Panc1 (cell line): Measurements from ENCODE around the gene YTHDC2. TPM values are rescaled to one million over a fixed set of nuclear protein-coding genes. Genes with fewer than 3 reads are reported as not detected.

Source experiments
- ATAC-seq: fragments of 200-7000 bp; cut with Tn5 transposase; 2 replicates; pipeline ENCODE4 v1.9.1; 2020; ENCODE audit warnings: mild to moderate bottlenecking, moderate library complexity
- BruUV-seq: library from RNA; stranded (reverse); fragments of 400-500 nt; replicated peaks from 2 replicates; lab custom pipeline; 2021; lab: Mats Ljungman, UMichigan
- CTCF ChIA-PET: fragments of 300-600 bp; sonication (Branson Sonifier 250); formaldehyde crosslinking; loops from one replicate; lab custom pipeline; 2022; ENCODE audit warnings: antibody characterized with exemption; lab: Charles Lee
- POLR2A ChIA-PET: fragments of 300-600 bp; sonication (Branson Sonifier 250); formaldehyde crosslinking; loops from one replicate; lab custom pipeline; 2022; ENCODE audit warnings: antibody characterized with exemption; lab: Charles Lee
- DNase-seq: peaks from one replicate; pipeline ENCODE4 v3.0.0-alpha.2; 2010; ENCODE audit warnings: low read depth, low spot score
- H3K27ac ChIP-seq: 2 replicates; pipeline ENCODE4 v1.5.1; 2011; ENCODE audit warnings: mild to moderate bottlenecking, low read length, inconsistent platforms
- H3K27me3 ChIP-seq: fragments of 200-500 bp; sonication (Bioruptor generic); 2 replicates; pipeline ENCODE4 v1.6.0; 2014; ENCODE audit warnings: low read length, inconsistent platforms; ENCODE audit not compliant: control insufficient read depth, insufficient read depth
- H3K36me3 ChIP-seq: fragments of 200-500 bp; sonication (Bioruptor generic); 2 replicates; pipeline ENCODE4 v1.5.1; 2014; ENCODE audit warnings: inconsistent platforms, mild to moderate bottlenecking, low read length, moderate library complexity; ENCODE audit not compliant: control insufficient read depth, insufficient read depth
- H3K4me1 ChIP-seq: 2 replicates; pipeline ENCODE4 v1.5.1; 2011; ENCODE audit warnings: inconsistent platforms, mild to moderate bottlenecking, low read length, moderate library complexity; ENCODE audit not compliant: control insufficient read depth, insufficient read depth
- H3K4me3 ChIP-seq, 2 experiments: 2 replicates each; pipeline ENCODE4 v1.5.1; 2011 to 2012; ENCODE audit warnings: low read depth in 2 of 2, low read length in 2 of 2, mild to moderate bottlenecking in 2 of 2, inconsistent platforms in 1 of 2, moderate library complexity in 1 of 2
- H3K9me3 ChIP-seq: fragments of 200-500 bp; sonication (Bioruptor generic); 2 replicates; pipeline ENCODE4 v1.5.1; 2014; ENCODE audit warnings: low read depth, mild to moderate bottlenecking, inconsistent platforms, low read length, moderate library complexity; ENCODE audit not compliant: control insufficient read depth, insufficient read depth
- POLR2AphosphoS5 ChIP-seq: IDR thresholded peaks from 2 replicates; pipeline ENCODE4 v1.6.1; 2012; ENCODE audit warnings: mild to moderate bottlenecking, low read depth, low read length, moderate library complexity
- SIN3A ChIP-seq: IDR thresholded peaks from 2 replicates; pipeline ENCODE4 v1.6.1; 2012; ENCODE audit warnings: low read depth, mild to moderate bottlenecking, low read length, moderate library complexity, borderline replicate concordance; ENCODE audit not compliant: insufficient read depth
- TCF7L2 ChIP-seq: IDR thresholded peaks from 2 replicates; pipeline ENCODE4 v1.6.1; 2011; ENCODE audit warnings: mild to moderate bottlenecking, low read depth, low read length, inconsistent platforms
- in situ Hi-C: cut with HindIII; loops from 2 replicates; pipeline ENCODE4 v1.10.0; 2016; ENCODE audit warnings: low sequenced_read_pairs, low pct_unique_long_range_greater_than_20kb
- intact Hi-C: fragments of 100-400 bp; cut with micrococcal nuclease; formaldehyde crosslinking; loops from one replicate; pipeline ENCODE4 v1.10.0; 2022; ENCODE audit not compliant: unreplicated experiment
- total RNA-seq: library from RNA; stranded (reverse); gene quantifications from one replicate; pipeline ENCODE4 v1.2.1, GENCODE V29; 2021; ENCODE audit not compliant: unreplicated experiment
- TF ChIP-seq, protein P1 (sequence below): fragments of 450-650 bp; IDR thresholded peaks from 2 replicates; pipeline ENCODE4 v1.5.1; 2017; ENCODE audit warnings: mild to moderate bottlenecking
- TF ChIP-seq, protein P2 (sequence below), 2 experiments: IDR thresholded peaks; 2 replicates each; pipeline ENCODE4 v1.6.1; 2011 to 2012; ENCODE audit warnings: low read depth in 2 of 2, control low read depth in 1 of 2, low read length in 1 of 2, mild to moderate bottlenecking in 1 of 2, moderate library complexity in 1 of 2; ENCODE audit not compliant: insufficient read depth in 1 of 2

The YTHDC2 gene
- total RNA-seq, 1 experiment from 2014 or later, result 21.7 TPM

DNA sequence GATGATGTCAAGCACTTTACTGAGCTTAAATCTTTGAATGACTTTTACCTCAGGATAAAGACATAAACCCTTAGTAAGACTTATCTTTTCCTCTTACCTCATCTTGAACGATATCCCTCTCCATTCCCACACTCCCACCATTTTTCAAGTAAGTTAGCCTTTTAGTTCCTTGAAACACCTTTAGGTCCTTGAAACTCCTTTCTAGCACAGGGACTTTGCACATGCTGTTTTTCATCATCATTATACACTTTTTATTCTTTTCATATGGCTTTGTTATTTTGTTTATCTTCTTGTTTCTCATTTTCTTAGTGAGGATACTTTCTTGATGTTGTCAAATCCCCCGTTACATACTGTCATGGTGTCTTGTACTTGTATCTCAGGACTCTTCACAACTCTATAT, 24.8 kb downstream of the YTHDC2 start:
- intact Hi-C loops, result no loop called here
- Histone ChIP-seq H3K27me3 (no peaks in the 10 kb centered on the region), H3K27ac (no peak overlapping the region), H3K4me3 (no peak overlapping the region), H3K4me1 (no peaks in the 10 kb centered on the region), H3K9me3 (no peaks in the 10 kb centered on the region), H3K36me3 (peaks cover 11% of the 10 kb centered on the region)
- POLR2A ChIA-PET, result no interaction called here
- CTCF ChIA-PET, result interaction anchor here (0.6 kb wide), 1 partner anchor 21 kb away, joined by 8 read pairs; no protein-coding TSS in a partner anchor
- BruUV-seq, result no TSS peak
- TF ChIP-seq, protein P1, sequence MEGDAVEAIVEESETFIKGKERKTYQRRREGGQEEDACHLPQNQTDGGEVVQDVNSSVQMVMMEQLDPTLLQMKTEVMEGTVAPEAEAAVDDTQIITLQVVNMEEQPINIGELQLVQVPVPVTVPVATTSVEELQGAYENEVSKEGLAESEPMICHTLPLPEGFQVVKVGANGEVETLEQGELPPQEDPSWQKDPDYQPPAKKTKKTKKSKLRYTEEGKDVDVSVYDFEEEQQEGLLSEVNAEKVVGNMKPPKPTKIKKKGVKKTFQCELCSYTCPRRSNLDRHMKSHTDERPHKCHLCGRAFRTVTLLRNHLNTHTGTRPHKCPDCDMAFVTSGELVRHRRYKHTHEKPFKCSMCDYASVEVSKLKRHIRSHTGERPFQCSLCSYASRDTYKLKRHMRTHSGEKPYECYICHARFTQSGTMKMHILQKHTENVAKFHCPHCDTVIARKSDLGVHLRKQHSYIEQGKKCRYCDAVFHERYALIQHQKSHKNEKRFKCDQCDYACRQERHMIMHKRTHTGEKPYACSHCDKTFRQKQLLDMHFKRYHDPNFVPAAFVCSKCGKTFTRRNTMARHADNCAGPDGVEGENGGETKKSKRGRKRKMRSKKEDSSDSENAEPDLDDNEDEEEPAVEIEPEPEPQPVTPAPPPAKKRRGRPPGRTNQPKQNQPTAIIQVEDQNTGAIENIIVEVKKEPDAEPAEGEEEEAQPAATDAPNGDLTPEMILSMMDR, result no peak
- TF ChIP-seq, protein P2, sequence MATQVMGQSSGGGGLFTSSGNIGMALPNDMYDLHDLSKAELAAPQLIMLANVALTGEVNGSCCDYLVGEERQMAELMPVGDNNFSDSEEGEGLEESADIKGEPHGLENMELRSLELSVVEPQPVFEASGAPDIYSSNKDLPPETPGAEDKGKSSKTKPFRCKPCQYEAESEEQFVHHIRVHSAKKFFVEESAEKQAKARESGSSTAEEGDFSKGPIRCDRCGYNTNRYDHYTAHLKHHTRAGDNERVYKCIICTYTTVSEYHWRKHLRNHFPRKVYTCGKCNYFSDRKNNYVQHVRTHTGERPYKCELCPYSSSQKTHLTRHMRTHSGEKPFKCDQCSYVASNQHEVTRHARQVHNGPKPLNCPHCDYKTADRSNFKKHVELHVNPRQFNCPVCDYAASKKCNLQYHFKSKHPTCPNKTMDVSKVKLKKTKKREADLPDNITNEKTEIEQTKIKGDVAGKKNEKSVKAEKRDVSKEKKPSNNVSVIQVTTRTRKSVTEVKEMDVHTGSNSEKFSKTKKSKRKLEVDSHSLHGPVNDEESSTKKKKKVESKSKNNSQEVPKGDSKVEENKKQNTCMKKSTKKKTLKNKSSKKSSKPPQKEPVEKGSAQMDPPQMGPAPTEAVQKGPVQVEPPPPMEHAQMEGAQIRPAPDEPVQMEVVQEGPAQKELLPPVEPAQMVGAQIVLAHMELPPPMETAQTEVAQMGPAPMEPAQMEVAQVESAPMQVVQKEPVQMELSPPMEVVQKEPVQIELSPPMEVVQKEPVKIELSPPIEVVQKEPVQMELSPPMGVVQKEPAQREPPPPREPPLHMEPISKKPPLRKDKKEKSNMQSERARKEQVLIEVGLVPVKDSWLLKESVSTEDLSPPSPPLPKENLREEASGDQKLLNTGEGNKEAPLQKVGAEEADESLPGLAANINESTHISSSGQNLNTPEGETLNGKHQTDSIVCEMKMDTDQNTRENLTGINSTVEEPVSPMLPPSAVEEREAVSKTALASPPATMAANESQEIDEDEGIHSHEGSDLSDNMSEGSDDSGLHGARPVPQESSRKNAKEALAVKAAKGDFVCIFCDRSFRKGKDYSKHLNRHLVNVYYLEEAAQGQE (IDR thresholded peaks at IDR 0.05; ENCODE audit: insufficient read depth in 1 of 2, low read depth in 2 of 2, low read length in 1 of 2), result no peak
- no peak for TF ChIP-seq TCF7L2
- no peak for TF ChIP-seq POLR2AphosphoS5
- no peak for TF ChIP-seq SIN3A
- DNase-seq (no peak), ATAC-seq (no peak)
- in situ Hi-C loops, result no loop called here

DNA sequence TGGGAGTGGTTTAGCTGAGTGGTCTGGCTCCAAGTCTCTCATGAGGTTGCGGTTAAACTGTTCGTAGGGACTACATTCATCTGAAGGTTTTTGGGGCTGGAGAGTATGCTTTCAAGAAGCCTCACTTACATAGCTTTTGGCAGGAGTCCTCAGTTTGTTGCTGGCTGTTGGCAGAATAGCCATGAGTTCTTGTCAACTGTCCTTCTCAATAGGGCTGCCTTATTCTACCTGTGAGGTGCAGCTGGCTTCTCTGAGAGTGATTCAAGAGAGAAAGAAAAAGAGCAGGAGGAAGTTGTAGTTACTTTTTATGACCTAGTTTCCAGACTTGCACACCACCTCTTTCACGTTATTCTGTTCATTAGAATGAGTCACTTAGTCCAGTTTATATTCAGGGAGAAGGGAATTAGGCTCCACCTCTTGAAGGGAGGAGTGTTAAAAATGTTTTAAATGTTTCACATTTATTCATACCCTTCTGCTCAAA, 33.2 kb downstream of the YTHDC2 start:
- no peaks in the 10 kb centered on the region for H3K27me3 ChIP-seq
- no peaks in the 10 kb centered on the region for H3K9me3 ChIP-seq
- no TSS peak for BruUV-seq
- ChIA-PET CTCF (no interaction called here), POLR2A (no interaction called here)
- intact Hi-C loops, result no loop called here
- no peak overlapping the region for H3K4me3 ChIP-seq
- TF ChIP-seq, protein P2 (IDR thresholded peaks at IDR 0.05; ENCODE audit: insufficient read depth in 1 of 2, low read depth in 2 of 2, low read length in 1 of 2), result no peak
- TF ChIP-seq TCF7L2 (no peak), SIN3A (no peak), POLR2AphosphoS5 (no peak)
- TF ChIP-seq, protein P1, result no peak
- DNase-seq (no peak), ATAC-seq (no peak)
- in situ Hi-C loops, result no loop called here
- no peaks in the 10 kb centered on the region for H3K4me1 ChIP-seq
- H3K27ac ChIP-seq, result no peak overlapping the region
- H3K36me3 ChIP-seq, result peaks cover 11% of the 10 kb centered on the region
